ENCODE measurements around the gene PPP1R9B.

Gene PPP1R9B

DNA sequence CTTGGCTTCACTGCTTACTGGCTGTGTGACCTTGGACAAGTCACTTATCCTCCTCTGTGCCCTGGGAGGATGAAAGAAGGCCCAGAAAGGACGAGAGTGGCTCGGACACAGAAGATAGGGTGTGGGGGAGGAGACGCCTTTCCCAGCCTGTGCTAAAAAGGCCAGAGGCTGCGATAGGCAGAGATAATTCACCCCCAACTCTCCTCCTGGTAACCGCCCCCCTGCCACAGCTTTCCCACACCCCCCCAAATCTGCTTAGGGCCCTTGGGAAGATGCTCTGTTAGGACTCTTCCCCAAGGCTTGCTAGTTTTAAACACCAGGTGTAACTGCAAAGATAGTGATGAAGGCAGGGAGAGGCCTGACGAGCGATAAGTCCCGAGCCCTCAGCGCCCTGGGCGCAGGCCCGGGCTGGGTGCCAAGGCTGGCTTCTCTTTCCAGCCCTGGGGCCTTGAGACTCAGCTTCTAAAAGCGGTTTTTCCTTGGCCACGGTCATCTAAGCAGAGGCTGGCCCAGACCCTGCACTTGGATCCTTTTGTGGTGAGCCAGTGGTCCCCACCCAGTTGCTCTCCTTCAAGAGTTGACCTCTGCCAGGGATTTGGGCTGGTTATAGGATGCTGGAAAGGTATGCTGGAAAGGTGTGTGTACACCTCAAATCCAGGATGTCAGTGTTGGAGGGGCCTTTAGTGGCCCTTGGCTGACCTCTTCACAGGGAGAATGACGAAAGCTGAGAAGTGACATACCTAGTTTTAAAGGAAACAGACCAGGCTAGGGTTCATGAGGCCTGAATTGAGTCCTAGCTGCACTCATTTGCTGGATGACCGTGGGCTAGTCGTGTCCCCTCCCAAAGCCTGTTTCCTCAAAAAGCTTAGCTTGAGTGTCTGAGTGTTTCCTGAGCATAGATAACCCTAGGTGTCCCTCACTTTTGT is 3.4 kb upstream of the PPP1R9B start:
- DNase-seq (ENCODE audit: low spot score) = no peak

GRCh38 chr17:50152736-50153135 is 2.3 kb upstream of the PPP1R9B start:
- DNase-seq (ENCODE audit: low spot score) = no peak

GRCh38 chr17:50151937-50152547 is 1.6 kb upstream of the PPP1R9B start:
- DNase-seq (ENCODE audit: low spot score) = peak; percentile 90

DNA sequence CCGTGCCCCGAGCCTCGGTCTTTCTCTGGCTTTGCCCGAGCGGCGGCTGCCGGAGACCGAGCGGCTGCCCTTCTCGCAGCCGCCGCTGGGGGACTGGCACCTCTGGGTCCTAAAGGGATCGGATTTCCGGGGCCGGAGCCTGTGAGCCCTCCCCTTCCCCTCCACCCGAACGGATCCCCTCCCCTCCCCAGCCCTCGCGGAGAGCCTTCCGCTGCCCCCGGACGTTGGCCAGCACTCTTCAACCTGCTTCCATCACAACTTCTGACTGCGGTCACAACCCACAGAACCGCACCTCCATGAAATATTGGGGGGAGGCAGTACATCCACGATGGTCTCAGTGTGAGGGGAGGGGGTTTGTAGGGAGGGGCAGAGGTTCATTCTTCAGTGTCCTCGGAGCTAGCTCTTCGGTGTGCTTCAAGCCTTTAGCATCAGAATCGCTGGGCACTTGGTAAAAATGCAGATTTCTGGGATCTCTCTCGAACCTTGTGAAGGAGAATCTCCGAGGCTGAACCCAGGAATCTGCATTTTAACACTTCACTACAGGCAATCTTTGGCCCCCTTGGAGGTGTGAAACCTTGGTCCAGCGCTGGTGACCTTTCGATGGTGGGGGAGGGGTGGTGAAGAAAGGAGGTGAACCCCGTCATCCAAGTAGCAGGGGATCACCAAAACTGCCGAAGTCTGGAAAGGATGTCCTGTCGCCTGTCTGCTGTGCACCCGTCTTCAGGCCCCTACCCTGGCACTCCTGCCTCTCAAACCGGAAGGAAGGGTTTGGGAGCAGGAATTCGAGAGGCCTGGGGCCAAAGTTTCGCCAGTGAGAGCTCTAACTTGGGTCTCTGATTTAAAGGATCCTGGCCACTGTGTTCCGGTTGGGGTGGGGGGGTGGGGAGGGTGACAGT is 812 bp upstream of the PPP1R9B start:
- peak; percentile 92 for DNase-seq (ENCODE audit: low spot score)

DNA sequence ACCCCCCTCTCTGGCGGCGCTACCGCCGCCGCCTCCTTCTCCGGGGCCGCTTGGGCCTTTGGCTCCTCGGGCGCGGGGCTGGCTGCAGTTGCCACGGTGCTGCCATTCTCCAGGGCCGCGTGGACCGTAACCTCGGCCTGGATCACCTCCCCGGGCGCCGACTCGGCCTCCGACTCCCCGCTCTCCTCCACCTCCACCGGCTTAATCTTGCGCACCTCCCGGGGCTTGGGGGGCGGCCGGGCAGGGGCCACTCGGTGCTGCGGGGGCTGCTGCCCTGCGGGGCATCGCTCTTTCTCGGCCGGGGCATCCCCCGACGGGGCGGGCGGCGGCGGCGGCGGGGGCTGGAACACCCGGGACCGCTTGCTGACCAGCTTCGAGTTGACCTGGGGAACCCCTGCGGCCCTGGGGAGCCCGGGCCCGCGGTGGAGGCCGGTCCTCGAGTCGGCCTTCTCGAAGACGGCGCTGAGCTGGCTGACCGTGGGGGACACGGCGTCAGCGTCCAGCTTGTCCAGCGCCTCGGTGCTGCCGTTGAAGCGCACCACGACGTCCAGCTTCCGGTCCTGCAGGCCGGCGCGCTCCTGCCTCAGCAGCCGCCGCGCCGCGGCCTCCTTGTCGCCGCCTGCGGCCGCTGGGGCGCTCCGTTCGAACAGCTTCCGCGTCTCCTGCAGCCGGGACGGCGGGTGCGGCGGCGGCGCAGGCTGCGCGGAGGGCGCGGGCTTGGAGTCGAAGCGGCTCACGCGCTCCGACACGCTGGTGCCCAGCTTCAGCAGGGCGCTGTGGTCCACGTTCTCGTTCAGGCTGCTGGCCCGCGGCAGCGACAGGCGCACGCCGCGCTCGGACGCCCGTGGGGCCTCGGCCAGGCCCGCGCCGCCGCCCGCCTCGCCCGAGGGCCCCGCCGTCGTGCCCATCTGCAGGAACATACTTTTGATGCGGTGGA is 792 bp downstream of the PPP1R9B start:
- no peak for DNase-seq (ENCODE audit: low spot score)

GRCh38 chr17:50149091-50149416 is 1.4 kb downstream of the PPP1R9B start:
- no peak for DNase-seq (ENCODE audit: low spot score)

DNA sequence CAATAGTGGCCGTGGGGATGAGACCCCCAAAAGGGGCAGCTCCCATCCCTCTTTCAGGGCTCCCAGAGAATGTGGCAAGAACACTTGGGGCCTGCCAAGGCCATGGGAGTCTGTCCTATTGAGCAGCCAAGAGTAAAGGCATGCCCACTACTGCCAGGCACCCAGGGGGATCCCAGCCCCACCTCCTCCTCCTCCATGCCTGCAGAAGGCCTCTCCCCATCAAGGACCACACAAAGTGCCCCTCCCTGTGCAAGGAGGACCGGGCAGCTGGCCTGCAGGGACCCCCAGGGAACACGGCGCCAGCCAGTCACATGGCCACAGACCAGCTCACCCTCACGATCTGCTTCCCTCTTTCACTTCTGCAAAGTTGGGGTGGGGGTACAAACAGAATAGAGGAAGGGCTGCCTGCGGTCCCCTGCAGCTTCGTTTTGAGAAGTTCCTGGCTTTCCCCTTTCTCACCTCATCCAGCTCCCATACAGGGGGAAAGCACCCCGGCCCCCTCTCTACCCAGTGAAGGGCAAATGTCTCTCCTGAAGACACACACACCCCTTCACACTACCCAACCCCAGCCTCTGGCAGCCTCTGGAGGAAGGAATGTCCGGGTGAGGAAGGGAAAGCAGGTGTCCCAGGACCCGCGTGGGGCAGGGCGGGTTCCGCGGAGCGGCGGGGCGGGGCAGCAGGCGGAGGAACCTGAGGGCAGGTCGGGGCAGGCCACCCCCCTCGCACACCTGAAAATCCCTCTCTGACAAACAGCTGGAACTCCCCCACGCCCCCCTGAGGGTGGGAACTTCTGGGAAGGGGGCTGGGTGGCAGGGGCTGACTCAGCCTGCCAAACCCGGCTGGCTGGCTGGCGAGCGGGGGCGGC is 2.0 kb downstream of the PPP1R9B start:
- peak; percentile 81 for DNase-seq (ENCODE audit: low spot score)

GRCh38 chr17:50147841-50148225 is 2.6 kb downstream of the PPP1R9B start:
- DNase-seq (ENCODE audit: low spot score) = no peak

GRCh38 chr17:50146927-50147665 is 3.4 kb downstream of the PPP1R9B start:
- no peak for DNase-seq (ENCODE audit: low spot score)

- DNase-seq (ENCODE audit: low spot score) = no peak
These were observed 4.1 kb downstream of the PPP1R9B start for GRCh38 chr17:50146230-50146926.

DNA sequence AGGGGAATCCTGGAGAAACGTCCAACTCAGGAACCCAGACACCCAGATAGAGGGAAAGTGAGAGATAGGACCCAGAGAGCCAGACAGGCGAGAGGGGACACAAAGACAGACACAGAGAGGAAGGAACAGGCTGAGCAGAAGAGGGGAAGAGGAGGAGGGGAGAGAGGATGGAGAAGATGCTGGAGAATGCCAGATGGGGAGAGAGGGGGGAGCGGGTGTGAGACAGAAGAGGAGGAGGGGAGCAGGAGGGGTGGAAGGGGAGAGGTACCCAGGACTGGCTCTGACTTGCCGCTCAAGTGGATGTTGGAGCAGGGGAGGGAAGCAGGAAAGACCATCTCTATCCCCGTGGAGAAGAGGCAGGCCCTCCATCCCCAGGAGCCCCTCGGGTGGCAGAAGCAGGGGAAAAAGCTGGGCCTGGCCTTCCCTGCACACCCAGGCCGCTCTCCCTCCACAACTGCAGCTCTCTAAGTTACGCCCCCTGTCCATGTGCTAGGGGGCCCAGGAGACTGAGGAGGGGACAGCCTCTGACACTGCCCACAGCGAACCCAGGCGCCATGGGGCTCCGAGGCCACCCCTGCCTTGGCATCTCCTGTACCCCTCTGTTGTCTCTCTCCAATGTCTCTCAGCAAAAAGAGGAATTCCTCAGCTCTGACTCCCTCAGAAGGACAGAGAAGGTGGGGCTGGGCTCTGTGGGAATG is 4.8 kb downstream of the PPP1R9B start:
- no peak for DNase-seq (ENCODE audit: low spot score)

- DNase-seq (ENCODE audit: low spot score) = no peak
These were observed 5.5 kb downstream of the PPP1R9B start for GRCh38 chr17:50144845-50145531.

DNA sequence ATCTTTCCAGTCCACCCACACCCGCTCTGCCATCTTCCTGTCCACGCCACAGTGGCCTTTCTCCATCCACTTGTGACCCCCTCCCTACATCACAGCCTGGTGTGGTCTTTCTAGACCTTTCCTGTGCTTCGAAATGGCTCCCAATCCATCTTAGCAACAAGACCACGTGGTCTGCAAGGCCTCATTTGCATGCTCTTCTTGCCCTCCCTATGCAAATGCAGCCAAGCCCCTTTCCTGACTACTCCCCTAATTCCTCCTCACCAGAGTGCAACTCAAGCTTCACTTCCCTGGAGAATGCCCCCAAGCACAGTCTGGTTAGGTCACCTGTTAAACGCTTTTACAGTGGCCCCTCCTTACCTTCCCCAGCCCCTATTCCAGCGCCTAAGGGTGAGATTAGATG is 6.1 kb downstream of the PPP1R9B start:
- no peak for DNase-seq (ENCODE audit: low spot score)

- no peak for DNase-seq (ENCODE audit: low spot score)
These were observed 6.9 kb downstream of the PPP1R9B start for GRCh38 chr17:50143461-50144176.

GRCh38 chr17:50141745-50142110 is 8.7 kb downstream of the PPP1R9B start:
- no peak for DNase-seq (ENCODE audit: low spot score)

GRCh38 chr17:50141026-50141744 is 9.3 kb downstream of the PPP1R9B start:
- no peak for DNase-seq (ENCODE audit: low spot score)
